ENCODE measurements around the gene TMEM156. TPM values are rescaled to one million over a fixed set of nuclear protein-coding genes. Genes with fewer than 3 reads are reported as not detected.

Gene TMEM156
- total and polyA plus RNA-seq, 2 of the 4 experiments (the other 2 are of a cell fraction), result 0.53 to 0.54 TPM

- Histone ChIP-seq H3K23ac (ENCODE audit: low read depth, low read length) (no peak overlapping the region), H2BK20ac (ENCODE audit: low read depth, low read length) (peak overlapping the region; percentile 36; the same call in 1 of the 2 replicates), H4K5ac (ENCODE audit: low read depth, low read length) (no peak overlapping the region; the same call in 1 of the 2 replicates), H3K9ac (ENCODE audit: low read depth, low read length) (no peak overlapping the region), H3K14ac (replicated peaks; ENCODE audit: low read depth, low read length) (0 out of 2 replicates have a peak overlapping the region, but pooled peaks have one; percentile 1), H3K27me3 (ENCODE audit: control insufficient read depth, insufficient read depth, low read length) (no peaks in the 10 kb centered on the region), H3K27ac (ENCODE audit: insufficient read depth, low read length) (peak overlapping the region; percentile 63; the same call in 1 of the 2 replicates), H4K8ac (ENCODE audit: low read depth in 2 of 2, low read length in 2 of 2) (0 out of 4 replicates have a peak overlapping the region, but pooled peaks of 1 of the 2 experiments have one; percentile 5), H3K9me3 (ENCODE audit: control insufficient read depth, insufficient read depth, low read length) (no peaks in the 10 kb centered on the region), H2AK9ac (replicated peaks; ENCODE audit: low read depth, low read length, poor library complexity) (no peak overlapping the region), H3K9me1 (ENCODE audit: insufficient read depth, low read length) (no peaks in the 10 kb centered on the region), H3K4me2 (ENCODE audit: low read depth, low read length) (no peak overlapping the region), H4K20me1 (ENCODE audit: insufficient read depth, low read length) (no peaks in the 10 kb centered on the region), H3K79me1 (ENCODE audit: low read depth in 1 of 2, low read length in 2 of 2) (no peaks in the 10 kb centered on the region), H3K56ac (ENCODE audit: extremely low read depth, insufficient read depth, low read length) (no peak overlapping the region), H2AK5ac (ENCODE audit: low read depth, low read length) (no peak overlapping the region), H2BK120ac (ENCODE audit: low read depth, low read length) (peak overlapping the region; percentile 23; the same call in 1 of the 2 replicates), H3K4me3 (ENCODE audit: insufficient read depth, low read depth, low read length) (no peak overlapping the region), H3K4me1 (ENCODE audit: control insufficient read depth, insufficient read depth, low read length) (peaks cover 3% of the 10 kb centered on the region; the same call in 1 of the 2 replicates), H2AFZ (replicated peaks; ENCODE audit: low read length, poor library complexity) (no peak overlapping the region), H4K91ac (ENCODE audit: insufficient read depth, low read depth, low read length) (peak overlapping the region; percentile 66), H3K18ac (ENCODE audit: low read depth, low read length) (peak overlapping the region; percentile 12; the same call in 1 of the 2 replicates), H2BK15ac (ENCODE audit: low read depth, low read length) (peak overlapping the region; percentile 34; the same call in 1 of the 3 replicates), H3K4ac (ENCODE audit: low read depth, low read length) (no peak overlapping the region; the same call in 1 of the 2 replicates), H3K36me3 (ENCODE audit: control insufficient read depth, insufficient read depth, low read length) (no peaks in the 10 kb centered on the region), H2BK5ac (ENCODE audit: low read depth, low read length, poor library complexity, severe bottlenecking) (peak overlapping the region; percentile 72)
- ChIA-PET POLR2A (ENCODE audit: unreplicated experiment) (no interaction called here), CTCF (no interaction called here)
- ATAC-seq (ENCODE audit: low read depth) (peak; percentile 54), DNase-seq (peak; percentile 50)
- BruUV-seq (replicated peaks), result no TSS peak
- intact Hi-C loops (cut with micrococcal nuclease), result no loop called here
- dilution Hi-C loops (cut with HindIII; ENCODE audit: low sequenced_read_pairs, unreplicated experiment), result no loop called here
- TF ChIP-seq MXI1 (IDR thresholded peaks at IDR 0.05; ENCODE audit: borderline replicate concordance, low read depth, low read length) (no peak), RFX5 (IDR thresholded peaks at IDR 0.05; ENCODE audit: low read depth, low read length) (no peak), ELK1 (IDR thresholded peaks at IDR 0.05; ENCODE audit: borderline replicate concordance, low read depth, low read length) (no peak), FOS (IDR thresholded peaks at IDR 0.05; ENCODE audit: low read depth, low read length) (no peak), RAD21 (IDR thresholded peaks at IDR 0.05; ENCODE audit: low read length) (no peak), SMC3 (IDR thresholded peaks at IDR 0.05; ENCODE audit: low read depth, low read length) (no peak), BHLHE40 (IDR thresholded peaks at IDR 0.05; ENCODE audit: low read depth, low read length) (no peak), MAZ (IDR thresholded peaks at IDR 0.05; ENCODE audit: borderline replicate concordance, low read depth, low read length) (no peak), MAFK (IDR thresholded peaks at IDR 0.05; ENCODE audit: low read depth, low read length) (no peak), POLR2A (IDR thresholded peaks at IDR 0.05; ENCODE audit: low read depth, low read length) (no peak)
- TF ChIP-seq, protein P1, sequence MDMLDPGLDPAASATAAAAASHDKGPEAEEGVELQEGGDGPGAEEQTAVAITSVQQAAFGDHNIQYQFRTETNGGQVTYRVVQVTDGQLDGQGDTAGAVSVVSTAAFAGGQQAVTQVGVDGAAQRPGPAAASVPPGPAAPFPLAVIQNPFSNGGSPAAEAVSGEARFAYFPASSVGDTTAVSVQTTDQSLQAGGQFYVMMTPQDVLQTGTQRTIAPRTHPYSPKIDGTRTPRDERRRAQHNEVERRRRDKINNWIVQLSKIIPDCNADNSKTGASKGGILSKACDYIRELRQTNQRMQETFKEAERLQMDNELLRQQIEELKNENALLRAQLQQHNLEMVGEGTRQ (IDR thresholded peaks at IDR 0.05; ENCODE audit: low read depth, low read length), result no peak
- TF ChIP-seq, protein P2, sequence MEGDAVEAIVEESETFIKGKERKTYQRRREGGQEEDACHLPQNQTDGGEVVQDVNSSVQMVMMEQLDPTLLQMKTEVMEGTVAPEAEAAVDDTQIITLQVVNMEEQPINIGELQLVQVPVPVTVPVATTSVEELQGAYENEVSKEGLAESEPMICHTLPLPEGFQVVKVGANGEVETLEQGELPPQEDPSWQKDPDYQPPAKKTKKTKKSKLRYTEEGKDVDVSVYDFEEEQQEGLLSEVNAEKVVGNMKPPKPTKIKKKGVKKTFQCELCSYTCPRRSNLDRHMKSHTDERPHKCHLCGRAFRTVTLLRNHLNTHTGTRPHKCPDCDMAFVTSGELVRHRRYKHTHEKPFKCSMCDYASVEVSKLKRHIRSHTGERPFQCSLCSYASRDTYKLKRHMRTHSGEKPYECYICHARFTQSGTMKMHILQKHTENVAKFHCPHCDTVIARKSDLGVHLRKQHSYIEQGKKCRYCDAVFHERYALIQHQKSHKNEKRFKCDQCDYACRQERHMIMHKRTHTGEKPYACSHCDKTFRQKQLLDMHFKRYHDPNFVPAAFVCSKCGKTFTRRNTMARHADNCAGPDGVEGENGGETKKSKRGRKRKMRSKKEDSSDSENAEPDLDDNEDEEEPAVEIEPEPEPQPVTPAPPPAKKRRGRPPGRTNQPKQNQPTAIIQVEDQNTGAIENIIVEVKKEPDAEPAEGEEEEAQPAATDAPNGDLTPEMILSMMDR (conservative IDR thresholded peaks at IDR 0.05; ENCODE audit: low read depth, low read length), result no peak
- in situ Hi-C loops (cut with MboI; ENCODE audit: low sequenced_read_pairs), result no loop called here
- WGBS, 2 experiments (ENCODE audit: extremely low coverage in 2 of 2, insufficient read length in 1 of 2), result no CpG with 5 or more reads among the region's 1 CpG
These were observed 9.2 kb downstream of the TMEM156 start for GRCh38 chr4:39023059-39023458.

Measured in IMR-90 (cell line).